Transverse colon (tissue), 4 donors: Measurements from ENCODE around the gene ATP1B3. TPM values are rescaled to one million over a fixed set of nuclear protein-coding genes. Genes with fewer than 3 reads are reported as not detected.
A peak's percentile ranks its signal among the peaks of the same experiment; 100 is the strongest.

Experiments used
- DNase-seq: peaks from one replicate; pipeline ENCODE4 v3.0.0-alpha.2; 2019
- H3K27ac ChIP-seq, 4 donors: fragments of 200-600 bp; sonication (generic); 2 replicates each; pipeline ENCODE4 v1.5.1; 2016 to 2018; ENCODE audit warnings: inconsistent platforms in 4 of 4
- H3K27me3 ChIP-seq: fragments of 200-600 bp; sonication (generic); 2 replicates; pipeline ENCODE4 v1.5.1; 2017; ENCODE audit warnings: inconsistent platforms
- H3K36me3 ChIP-seq, 4 donors: fragments of 200-600 bp; sonication (generic); 2 replicates each; pipeline ENCODE4 v1.5.1; 2017 to 2019; ENCODE audit warnings: inconsistent platforms in 4 of 4
- H3K4me1 ChIP-seq, 4 donors: fragments of 200-600 bp; sonication (generic); 2 replicates each; pipeline ENCODE4 v1.5.1; 2017 to 2020; ENCODE audit warnings: inconsistent platforms in 4 of 4
- H3K4me3 ChIP-seq, 4 donors: fragments of 200-600 bp; sonication (generic); 1 replicate in 1 of 4; 2 replicates in 3 of 4; pipeline versions ENCODE4 v1.5.1 to v1.6.1; 2017 to 2019; ENCODE audit warnings: inconsistent platforms in 4 of 4
- H3K9me3 ChIP-seq, 2 donors: fragments of 200-600 bp; sonication (generic); 2 replicates each; pipeline ENCODE4 v1.5.1; 2017 to 2019; ENCODE audit warnings: inconsistent platforms in 2 of 2
- CTCF ChIP-seq, 5 experiments: fragments of 200-600 bp in 3 of 5; fragments of 450-650 bp in 2 of 5; sonication (generic) in 3 of 5; IDR thresholded peaks; 1 replicate in 2 of 5; 2 replicates in 3 of 5; pipeline ENCODE4 v1.5.1; 2016 to 2017; ENCODE audit warnings: antibody characterized with exemption in 5 of 5, inconsistent platforms in 3 of 5, mild to moderate bottlenecking in 2 of 5, moderate library complexity in 1 of 5
- EP300 ChIP-seq: sonication (generic); formaldehyde crosslinking; IDR thresholded peaks from one replicate; pipeline ENCODE4 v1.6.1; 2017; ENCODE audit warnings: antibody characterized with exemption, low read depth
- POLR2A ChIP-seq: fragments of 450-650 bp; IDR thresholded peaks from one replicate; pipeline ENCODE4 v1.6.1; 2016; ENCODE audit warnings: antibody characterized with exemption, mild to moderate bottlenecking, moderate library complexity
- POLR2AphosphoS5 ChIP-seq, 3 donors: sonication (generic); formaldehyde crosslinking; IDR thresholded peaks; one replicate each; pipeline ENCODE4 v1.6.1; 2016; ENCODE audit warnings: antibody characterized with exemption in 3 of 3
- WGBS, 2 donors: methylation state at CpG; one replicate each; pipeline ENCODE4 v1.1.5; 2018; ENCODE audit warnings: low coverage in 1 of 2; 5-methylcytosine and 5-hydroxymethylcytosine counted together
- in situ Hi-C, 4 donors: fragments of 200-750 bp; cut with MboI; loops; one replicate each; pipeline versions ENCODE4 v1.15.0 to v1.15.1; 2017; ENCODE audit warnings: low sequenced_read_pairs in 3 of 4, low pct_ligation_motif_present in 1 of 4, low pct_unique_long_range_greater_than_20kb in 1 of 4
- intact Hi-C: fragments of 100-400 bp; cut with DNase I; formaldehyde crosslinking; loops from one replicate; pipeline ENCODE4 v1.15.1; 2023; ENCODE audit warnings: low total_unique reads
- total RNA-seq, 4 donors: library from RNA; depleted of rRNA; stranded (reverse); fragments of >200 nt; gene quantifications; one replicate each; pipeline ENCODE4 v1.1.0, GENCODE V29; 2016

Gene ATP1B3
- total RNA-seq, 4 donors from 2014 or later = 79.6 to 251 (median 196) TPM

- H3K27ac ChIP-seq = no peak overlapping the region
- in situ Hi-C loops = no loop called here
- WGBS, 2 donors = 93% methylated on average over 4 of the region's 4 CpGs; no CpG with 5 or more reads in 1 of the 2 donors
- intact Hi-C loops = no loop called here
- H3K36me3 ChIP-seq = peaks cover 0 to 9% (median 0%) of the 10 kb centered on the region in 4 donors
- TF ChIP-seq POLR2AphosphoS5 (IDR thresholded peaks at IDR 0.05) (no peak), CTCF (IDR thresholded peaks at IDR 0.05) (no peak), POLR2A (no peak), EP300 (no peak)
- no peak overlapping the region for H3K4me3 ChIP-seq
- H3K27me3 ChIP-seq = no peaks in the 10 kb centered on the region
- no peaks in the 10 kb centered on the region for H3K9me3 ChIP-seq
- DNase-seq = no peak
- no peaks in the 10 kb centered on the region for H3K4me1 ChIP-seq
These were observed 54.4 kb downstream of the ATP1B3 start for GRCh38 chr3:141930801-141931200.

- no peaks in the 10 kb centered on the region for H3K9me3 ChIP-seq
- H3K27ac ChIP-seq = no peak overlapping the region
- no peak for DNase-seq
- no peak overlapping the region for H3K4me3 ChIP-seq
- in situ Hi-C loops (no loop called here), intact Hi-C loops (no loop called here)
- WGBS, 2 donors = 81 to 88% methylated on average over 11 to 16 of the region's 16 CpGs
- no peaks in the 10 kb centered on the region for H3K27me3 ChIP-seq
- no peaks in the 10 kb centered on the region for H3K36me3 ChIP-seq
- TF ChIP-seq EP300 (no peak), POLR2AphosphoS5 (IDR thresholded peaks at IDR 0.05) (no peak), CTCF (IDR thresholded peaks at IDR 0.05) (no peak), POLR2A (no peak)
- H3K4me1 ChIP-seq = peaks cover 0 to 9% (median 0%) of the 10 kb centered on the region in 4 donors
These were observed 57.2 kb downstream of the ATP1B3 start for GRCh38 chr3:141933421-141934300.

- no peaks in the 10 kb centered on the region for H3K27me3 ChIP-seq
- H3K9me3 ChIP-seq = no peaks in the 10 kb centered on the region
- in situ Hi-C loops (no loop called here), intact Hi-C loops (no loop called here)
- H3K27ac ChIP-seq = no peak overlapping the region
- no peak for TF ChIP-seq POLR2AphosphoS5 (IDR thresholded peaks at IDR 0.05)
- TF ChIP-seq CTCF (IDR thresholded peaks at IDR 0.05) = no peak
- TF ChIP-seq EP300 = no peak
- TF ChIP-seq POLR2A = no peak
- H3K4me3 ChIP-seq = no peak overlapping the region
- DNase-seq = no peak
- H3K4me1 ChIP-seq = peaks cover 0 to 9% (median 0%) of the 10 kb centered on the region in 4 donors
- no peaks in the 10 kb centered on the region for H3K36me3 ChIP-seq
- 94 to 95% methylated on average over 4 of the region's 4 CpGs for WGBS, 2 donors
These were observed 57.9 kb downstream of the ATP1B3 start for GRCh38 chr3:141934354-141934753.

- H3K4me3 ChIP-seq = no peak overlapping the region
- no peaks in the 10 kb centered on the region for H3K9me3 ChIP-seq
- H3K36me3 ChIP-seq = no peaks in the 10 kb centered on the region
- H3K27ac ChIP-seq = peak overlapping the region; percentile 28 to 54 (median 40)
- 71 to 74% methylated on average over 11 to 20 of the region's 20 CpGs for WGBS, 2 donors
- in situ Hi-C loops = no loop called here
- no peak for DNase-seq
- peaks cover 7 to 32% (median 15%) of the 10 kb centered on the region in 4 donors for H3K4me1 ChIP-seq
- intact Hi-C loops = no loop called here
- no peaks in the 10 kb centered on the region for H3K27me3 ChIP-seq
- TF ChIP-seq POLR2A = no peak
These were observed 61.6 kb downstream of the ATP1B3 start for GRCh38 chr3:141938011-141938500.
